Activated T-cell treated with anti-CD3 and anti-CD28 coated beads, Interleukin-2, amount 50 U/mL, for 24 hours (primary cell): ENCODE measurements around the gene FAM136A.

Source experiments
- DNase-seq: peaks from one replicate; pipeline ENCODE4 v3.0.0-alpha.2; 2020
- H3K27ac Mint-ChIP-seq: 2 replicates; pipeline ENCODE4 v1.8.0; 2020; ENCODE audit warnings: mild to moderate bottlenecking, mixed read lengths
- H3K27me3 Mint-ChIP-seq: 2 replicates; pipeline ENCODE4 v1.8.0; 2020; ENCODE audit warnings: mixed read lengths
- H3K36me3 Mint-ChIP-seq: 2 replicates; pipeline ENCODE4 v1.8.0; 2020; ENCODE audit warnings: low read depth, mixed read lengths
- H3K4me1 Mint-ChIP-seq: 2 replicates; pipeline ENCODE4 v1.8.0; 2020; ENCODE audit warnings: low read depth, mixed read lengths
- H3K4me3 Mint-ChIP-seq: 2 replicates; pipeline ENCODE4 v1.8.0; 2020; ENCODE audit warnings: mild to moderate bottlenecking, moderate library complexity, mixed read lengths
- H3K9me3 Mint-ChIP-seq: 2 replicates; pipeline ENCODE4 v1.8.0; 2020; ENCODE audit warnings: mixed read lengths

FAM136A gene

GRCh38 chr2:70261501-70261900 lies 40.4 kb downstream of the FAM136A start:
- Mint-ChIP-seq H3K27ac (peak overlapping the region; percentile 20), H3K9me3 (no peaks in the 10 kb centered on the region), H3K36me3 (peaks cover 55% of the 10 kb centered on the region), H3K4me1 (peaks cover 42% of the 10 kb centered on the region), H3K4me3 (no peak overlapping the region), H3K27me3 (no peaks in the 10 kb centered on the region)
- DNase-seq, result no peak

- no peaks in the 10 kb centered on the region for H3K27me3 Mint-ChIP-seq
- no peak for DNase-seq
- peak overlapping the region; percentile 63 for H3K27ac Mint-ChIP-seq
- H3K4me3 Mint-ChIP-seq, result peak overlapping the region; percentile 88
- H3K4me1 Mint-ChIP-seq, result peaks cover 39% of the 10 kb centered on the region
- H3K9me3 Mint-ChIP-seq, result no peaks in the 10 kb centered on the region
- peaks cover 37% of the 10 kb centered on the region for H3K36me3 Mint-ChIP-seq
Observed at GRCh38 chr2:70258532-70258875, 43.4 kb downstream of the FAM136A start.

- no peak overlapping the region for H3K4me3 Mint-ChIP-seq
- no peaks in the 10 kb centered on the region for H3K27me3 Mint-ChIP-seq
- H3K36me3 Mint-ChIP-seq, result peaks cover 17% of the 10 kb centered on the region
- DNase-seq, result no peak
- H3K9me3 Mint-ChIP-seq, result no peaks in the 10 kb centered on the region
- H3K27ac Mint-ChIP-seq, result no peak overlapping the region
- peaks cover 25% of the 10 kb centered on the region for H3K4me1 Mint-ChIP-seq
Observed at GRCh38 chr2:70255637-70256314, 46.1 kb downstream of the FAM136A start.

GRCh38 chr2:70250434-70250833 lies 51.4 kb downstream of the FAM136A start:
- no peak for DNase-seq
- Mint-ChIP-seq H3K4me3 (no peak overlapping the region), H3K9me3 (no peaks in the 10 kb centered on the region), H3K27me3 (no peaks in the 10 kb centered on the region), H3K4me1 (peaks cover 15% of the 10 kb centered on the region), H3K27ac (no peak overlapping the region), H3K36me3 (peaks cover 32% of the 10 kb centered on the region)

- Mint-ChIP-seq H3K36me3 (peaks cover 46% of the 10 kb centered on the region), H3K4me3 (peak within 1 kb of the TSS; percentile 96), H3K9me3 (no peaks in the 10 kb centered on the region), H3K27ac (peak within 1 kb of the TSS; percentile 99), H3K27me3 (no peaks in the 10 kb centered on the region), H3K4me1 (peaks cover 36% of the 10 kb centered on the region)
- peak; percentile 97 for DNase-seq
Observed at GRCh38 chr2:70248181-70248847, 53.6 kb downstream of the FAM136A start, which contains the start of gene TIA1. TSS of gene TIA1 (minus strand) at chr2:70248628. CDS start at chr2:70248430, 198 bp downstream.

GRCh38 chr2:70247364-70248180 lies 54.3 kb downstream of the FAM136A start:
- DNase-seq, result no peak
- peaks cover 51% of the 10 kb centered on the region for H3K36me3 Mint-ChIP-seq
- no peaks in the 10 kb centered on the region for H3K27me3 Mint-ChIP-seq
- peaks cover 42% of the 10 kb centered on the region for H3K4me1 Mint-ChIP-seq
- H3K27ac Mint-ChIP-seq, result peak overlapping the region; percentile 99
- peak overlapping the region; percentile 96 for H3K4me3 Mint-ChIP-seq
- no peaks in the 10 kb centered on the region for H3K9me3 Mint-ChIP-seq
